ENCODE data around the gene GALNT1. TPM values are rescaled to one million over a fixed set of nuclear protein-coding genes. Genes with fewer than 3 reads are reported as not detected.

The GALNT1 gene
- total RNA-seq, 1 donor: 82.9 TPM

DNA sequence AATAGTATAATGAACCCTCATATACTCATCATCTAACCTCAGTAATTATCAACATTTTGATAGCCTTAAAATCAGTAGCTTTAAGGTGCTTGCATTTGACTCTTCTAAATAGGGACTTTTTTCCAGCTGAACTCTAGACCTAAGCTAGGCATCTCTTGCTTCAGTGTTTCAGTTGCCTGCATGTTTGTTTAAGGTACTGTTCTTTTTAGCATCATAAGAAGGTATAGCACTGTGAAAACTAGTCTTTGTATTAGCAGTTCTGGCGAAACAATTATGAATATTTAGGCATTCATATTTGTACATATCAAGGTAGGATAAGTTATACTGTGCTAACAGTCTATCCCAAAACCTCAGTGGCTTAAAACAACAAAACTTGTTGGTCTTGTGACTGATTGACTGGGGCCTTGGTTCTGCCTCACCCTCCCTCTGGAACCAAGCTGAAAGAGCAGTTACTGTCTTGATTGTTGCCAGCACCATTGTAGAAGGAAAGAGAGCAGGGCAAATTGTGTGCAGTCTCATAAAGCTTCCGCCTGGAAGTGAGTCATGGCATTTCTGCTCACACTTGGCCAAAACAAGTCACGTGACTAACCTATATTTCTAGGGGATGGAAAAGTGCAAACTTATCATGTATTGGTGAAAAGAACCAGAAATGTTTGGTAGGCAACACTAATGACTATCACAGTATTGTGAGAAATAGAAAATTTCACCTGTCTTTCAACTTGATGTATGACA is 24.3 kb downstream of the GALNT1 start:
- no peak overlapping the region for H3K4me3 ChIP-seq (ENCODE audit: low read depth, low read length)
- DNase-seq (ENCODE audit: low read depth): no peak
- TF ChIP-seq CTCF (IDR thresholded peaks at IDR 0.05; ENCODE audit: insufficient read depth, low read depth, low read length): no peak

- no peak for DNase-seq (ENCODE audit: low read depth)
- no peak overlapping the region for H3K4me3 ChIP-seq (ENCODE audit: low read depth, low read length)
- TF ChIP-seq CTCF (IDR thresholded peaks at IDR 0.05; ENCODE audit: insufficient read depth, low read depth, low read length): no peak
These were observed 27.7 kb downstream of the GALNT1 start for GRCh38 chr18:35609236-35609635.

DNA sequence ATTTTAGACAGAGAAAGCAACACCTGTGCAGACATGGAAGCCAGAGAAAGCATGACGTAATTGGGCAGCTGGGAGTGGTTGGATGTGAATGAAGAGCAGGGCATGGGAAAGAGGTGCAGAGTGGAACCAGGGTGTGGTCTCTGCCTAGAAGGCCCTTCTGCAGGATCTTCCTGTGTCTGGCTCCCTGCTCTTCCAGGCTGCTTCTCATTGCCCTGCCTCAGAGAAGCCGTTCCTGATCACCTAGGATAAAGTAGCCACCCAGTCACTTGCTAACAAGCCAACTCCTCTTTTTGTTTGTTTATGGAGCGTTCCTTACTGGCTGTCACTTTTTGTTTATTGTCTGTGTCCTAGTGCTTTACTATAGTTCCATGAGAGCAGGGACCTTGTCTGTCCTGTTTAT is 28.5 kb downstream of the GALNT1 start:
- H3K4me3 ChIP-seq (ENCODE audit: low read depth, low read length): no peak overlapping the region
- no peak for DNase-seq (ENCODE audit: low read depth)
- TF ChIP-seq CTCF (IDR thresholded peaks at IDR 0.05; ENCODE audit: insufficient read depth, low read depth, low read length): no peak

DNA sequence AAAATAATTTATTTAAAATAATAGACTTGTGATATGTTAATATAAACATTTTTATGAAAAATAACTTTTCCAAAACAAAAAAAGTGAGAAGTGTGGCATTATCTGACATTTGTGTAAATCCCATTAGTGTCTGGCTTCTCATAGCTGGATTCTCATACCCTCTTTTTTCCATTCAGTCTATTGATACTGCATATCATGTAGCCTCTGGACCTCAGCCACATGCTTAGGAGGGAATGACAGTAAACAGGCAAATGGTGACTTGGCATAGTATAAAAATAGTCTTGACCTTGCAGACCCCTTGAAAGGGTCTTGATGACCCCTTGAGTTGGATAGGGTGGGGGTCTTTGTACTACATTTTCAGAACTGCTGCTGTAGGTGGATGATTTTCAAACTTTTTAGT is 29.2 kb downstream of the GALNT1 start:
- no peak overlapping the region for H3K4me3 ChIP-seq (ENCODE audit: low read depth, low read length)
- no peak for DNase-seq (ENCODE audit: low read depth)
- no peak for TF ChIP-seq CTCF (IDR thresholded peaks at IDR 0.05; ENCODE audit: insufficient read depth, low read depth, low read length)

- no peak overlapping the region for H3K4me3 ChIP-seq (ENCODE audit: low read depth, low read length)
- no peak for TF ChIP-seq CTCF (IDR thresholded peaks at IDR 0.05; ENCODE audit: insufficient read depth, low read depth, low read length)
- DNase-seq (ENCODE audit: low read depth): no peak
These were observed 30.0 kb downstream of the GALNT1 start for GRCh38 chr18:35611518-35611917.

GRCh38 chr18:35616074-35616473 is 34.5 kb downstream of the GALNT1 start:
- no peak overlapping the region for H3K4me3 ChIP-seq (ENCODE audit: low read depth, low read length)
- TF ChIP-seq CTCF (IDR thresholded peaks at IDR 0.05; ENCODE audit: insufficient read depth, low read depth, low read length): no peak
- DNase-seq (ENCODE audit: low read depth): no peak
